Measurements from ENCODE around the gene GREM2.

- TF ChIP-seq POLR2AphosphoS5 (IDR thresholded peaks at IDR 0.05; ENCODE audit: low read depth) (no peak), CTCF (conservative IDR thresholded peaks at IDR 0.05; ENCODE audit: low read depth in 2 of 2) (no peak), EZH2 (IDR thresholded peaks at IDR 0.05; ENCODE audit: low read depth, unreplicated experiment) (no peak), EZH2phosphoT487 (IDR thresholded peaks at IDR 0.05; ENCODE audit: unreplicated experiment) (no peak), JUNB (IDR thresholded peaks at IDR 0.05; ENCODE audit: unreplicated experiment) (no peak), REST (IDR thresholded peaks at IDR 0.05; ENCODE audit: unreplicated experiment) (no peak), CREB1 (CRISPR knock-in tag; IDR thresholded peaks at IDR 0.05; ENCODE audit: low read depth) (no peak), STAT1 (IDR thresholded peaks at IDR 0.05; ENCODE audit: unreplicated experiment) (no peak)
These were observed 89.7 kb downstream of the GREM2 start for GRCh38 chr1:240522122-240522822.
